MM.1S (cell line): Measurements from ENCODE around the gene PIP5K1C.

Experiments used
- CTCF ChIP-seq: fragments of 300-600 bp; sonication (generic); IDR thresholded peaks from 2 replicates; pipeline ENCODE4 v1.5.1; 2016; ENCODE audit warnings: antibody characterized with exemption, low read length, mixed read lengths
- EZH2 ChIP-seq: fragments of 300-600 bp; sonication (generic); optimal IDR thresholded peaks from 2 replicates; pipeline ENCODE3; 2017; ENCODE audit warnings: low read depth, mild to moderate bottlenecking, antibody characterized with exemption, low read length, mixed read lengths
- EZH2phosphoT487 ChIP-seq: fragments of 300-600 bp; sonication (generic); IDR thresholded peaks from 2 replicates; pipeline ENCODE4 v1.6.1; 2018; ENCODE audit warnings: antibody characterized with exemption, low read length

- no peak for TF ChIP-seq CTCF
- no peak for TF ChIP-seq EZH2
- TF ChIP-seq EZH2phosphoT487, result no peak
Observed at GRCh38 chr19:3614858-3615505, 85.3 kb downstream of the PIP5K1C start.
